T follicular helper cell (primary cell): ENCODE measurements around the gene FGFBP2.

Experiments
- DNase-seq: peaks from one replicate; pipeline ENCODE4 v3.0.0-alpha.2; 2020; ENCODE audit warnings: low read depth
- total RNA-seq, 2 experiments: gene quantifications; one replicate each; lab custom pipeline; 2026; lab: John Stamatoyannopoulos, UW

The FGFBP2 gene
- 0 to 0.12 reads per million in 2 experiments for total RNA-seq

GRCh38 chr4:15963001-15963451 lies at the start of gene FGFBP2:
Gene FGFBP2 (minus strand): TSS chr4:15963175. CDS start chr4:15963129, 46 bp downstream.
- no peak for DNase-seq

GRCh38 chr4:16011173-16011572 lies 48.2 kb upstream of the FGFBP2 start:
- no peak for DNase-seq

GRCh38 chr4:16009153-16009552 lies 46.2 kb upstream of the FGFBP2 start:
- no peak for DNase-seq

- no peak for DNase-seq
These were observed 44.6 kb upstream of the FGFBP2 start for GRCh38 chr4:16007471-16008095.

- DNase-seq: no peak
These were observed 43.9 kb upstream of the FGFBP2 start for GRCh38 chr4:16006771-16007446.

- DNase-seq: no peak
These were observed 42.7 kb upstream of the FGFBP2 start for GRCh38 chr4:16005676-16006075.

GRCh38 chr4:16001484-16001858 lies 38.5 kb upstream of the FGFBP2 start:
- DNase-seq: peak; percentile 6

GRCh38 chr4:16000708-16001483 lies 37.9 kb upstream of the FGFBP2 start:
- no peak for DNase-seq

- DNase-seq: no peak
These were observed 33.8 kb upstream of the FGFBP2 start for GRCh38 chr4:15996773-15997172.

- DNase-seq: no peak
These were observed 32.9 kb upstream of the FGFBP2 start for GRCh38 chr4:15995826-15996225.

- no peak for DNase-seq
These were observed 29.2 kb upstream of the FGFBP2 start for GRCh38 chr4:15992167-15992485.

- DNase-seq: no peak
These were observed 27.8 kb upstream of the FGFBP2 start for GRCh38 chr4:15990570-15991285.

GRCh38 chr4:15989424-15989823 lies 26.4 kb upstream of the FGFBP2 start:
- DNase-seq: no peak

GRCh38 chr4:15988222-15988621 lies 25.2 kb upstream of the FGFBP2 start:
- no peak for DNase-seq

- no peak for DNase-seq
These were observed 23.9 kb upstream of the FGFBP2 start for GRCh38 chr4:15986907-15987306.

GRCh38 chr4:15983610-15984009 lies 20.6 kb upstream of the FGFBP2 start:
- no peak for DNase-seq

GRCh38 chr4:15982842-15983524 lies 20.0 kb upstream of the FGFBP2 start:
- no peak for DNase-seq

GRCh38 chr4:15976456-15977447 lies 13.8 kb upstream of the FGFBP2 start:
- DNase-seq: no peak

- no peak for DNase-seq
These were observed 8.3 kb upstream of the FGFBP2 start for GRCh38 chr4:15971068-15971801.
